Medulla oblongata (tissue), 1 donor: ENCODE data around the gene ARID1B.
A peak's percentile ranks its signal among the peaks of the same experiment; 100 is the strongest.
"Not testable (repeated sequence)": the region's sequence is repeated elsewhere in the genome, so short reads cannot be mapped to it uniquely, and the experiment has no call there.

ENCODE experiments used
- DNase-seq: peaks from one replicate; pipeline ENCODE4 v3.0.0-alpha.2; 2015; ENCODE audit errors: extremely low spot score

Gene ARID1B

GRCh38 chr6:156956286-156956685, 179.1 kb downstream of the ARID1B start:
- DNase-seq, result no peak

- DNase-seq, result no peak
These were observed 180.9 kb downstream of the ARID1B start for GRCh38 chr6:156957931-156958547.

- DNase-seq, result no peak
These were observed 183.3 kb downstream of the ARID1B start for GRCh38 chr6:156960525-156960924.

GRCh38 chr6:156961282-156961892, 184.2 kb downstream of the ARID1B start:
- no peak for DNase-seq

GRCh38 chr6:156963712-156964700, 186.8 kb downstream of the ARID1B start:
- DNase-seq, result peak; percentile 79

GRCh38 chr6:156967852-156968251, 190.7 kb downstream of the ARID1B start:
- no peak for DNase-seq

GRCh38 chr6:156969233-156969632, 192.1 kb downstream of the ARID1B start:
- DNase-seq, result no peak

- no peak for DNase-seq
These were observed 193.5 kb downstream of the ARID1B start for GRCh38 chr6:156970595-156971112.

GRCh38 chr6:156971153-156971885, 194.1 kb downstream of the ARID1B start:
- DNase-seq, result no peak

- DNase-seq, result no peak
These were observed 195.0 kb downstream of the ARID1B start for GRCh38 chr6:156972145-156972544.

- no peak for DNase-seq
These were observed 197.7 kb downstream of the ARID1B start for GRCh38 chr6:156974830-156975261.

- no peak for DNase-seq
These were observed 198.2 kb downstream of the ARID1B start for GRCh38 chr6:156975414-156975813.

- peak; percentile 65 for DNase-seq
These were observed 199.3 kb downstream of the ARID1B start for GRCh38 chr6:156976216-156977127.

GRCh38 chr6:156977527-156978291, 200.5 kb downstream of the ARID1B start:
- peak; percentile 33 for DNase-seq

GRCh38 chr6:156978948-156979347, 201.8 kb downstream of the ARID1B start:
- DNase-seq, result no peak

GRCh38 chr6:156980515-156980914, 203.3 kb downstream of the ARID1B start:
- no peak for DNase-seq

GRCh38 chr6:156980948-156981347, 203.8 kb downstream of the ARID1B start:
- no peak for DNase-seq

GRCh38 chr6:156982168-156982567, 205.0 kb downstream of the ARID1B start:
- no peak for DNase-seq

GRCh38 chr6:156982864-156983263, 205.7 kb downstream of the ARID1B start:
- not testable (repeated sequence) for DNase-seq
